Neuronal stem cell (in vitro differentiated cells): ENCODE results near the gene CHCHD4.

Source experiments
- DNase-seq: peaks from one replicate; pipeline ENCODE4 v3.0.0-alpha.2; 2013; ENCODE audit warnings: low spot score
- H2AFZ ChIP-seq: one replicate; pipeline ENCODE4 v1.6.1; 2013; ENCODE audit warnings: mild to moderate bottlenecking, low read length, inconsistent platforms
- H2AK5ac ChIP-seq: 2 replicates; pipeline ENCODE4 v1.6.1; 2013; ENCODE audit warnings: low read depth, mild to moderate bottlenecking, inconsistent platforms, low read length, moderate library complexity, mixed read lengths
- H2BK120ac ChIP-seq: 2 replicates; pipeline ENCODE4 v1.6.1; 2013; ENCODE audit warnings: low read depth, mild to moderate bottlenecking, inconsistent platforms, low read length, moderate library complexity, mixed read lengths
- H2BK12ac ChIP-seq: one replicate; pipeline ENCODE4 v1.6.1; 2013; ENCODE audit warnings: low read length, inconsistent platforms
- H2BK15ac ChIP-seq: 2 replicates; pipeline ENCODE4 v1.6.1; 2013; ENCODE audit warnings: mild to moderate bottlenecking, low read length, inconsistent platforms, mixed read lengths
- H2BK5ac ChIP-seq: one replicate; pipeline ENCODE4 v1.6.1; 2013; ENCODE audit warnings: inconsistent platforms, mild to moderate bottlenecking, low read length, moderate library complexity
- H3K14ac ChIP-seq: one replicate; pipeline ENCODE4 v1.6.1; 2013; ENCODE audit warnings: low read length, inconsistent platforms
- H3K18ac ChIP-seq: 2 replicates; pipeline ENCODE4 v1.6.1; 2013; ENCODE audit warnings: low read length, inconsistent platforms
- H3K23ac ChIP-seq: 2 replicates; pipeline ENCODE4 v1.6.1; 2013; ENCODE audit warnings: low read depth, mild to moderate bottlenecking, mixed read lengths, low read length, inconsistent platforms; ENCODE audit not compliant: poor library complexity
- H3K27ac ChIP-seq: replicated peaks from 3 replicates; pipeline ENCODE4 v1.5.1; 2013; ENCODE audit warnings: low read length, inconsistent platforms
- H3K27me3 ChIP-seq, 3 experiments: 2 replicates each; pipeline ENCODE4 v1.6.1; 2013; ENCODE audit warnings: low read length in 3 of 3, mild to moderate bottlenecking in 2 of 3, inconsistent platforms in 1 of 3, low read depth in 1 of 3, mixed read lengths in 1 of 3, moderate library complexity in 1 of 3; ENCODE audit not compliant: control insufficient read depth in 3 of 3, insufficient read depth in 3 of 3
- H3K36me3 ChIP-seq, 2 donors: replicated peaks in 1 of 2; 2 replicates each; pipeline ENCODE4 v1.6.1; 2013; ENCODE audit warnings: low read length in 2 of 2; ENCODE audit not compliant: control insufficient read depth in 2 of 2, insufficient read depth in 2 of 2
- H3K4ac ChIP-seq: 2 replicates; pipeline ENCODE4 v1.6.1; 2013; ENCODE audit warnings: inconsistent platforms, mild to moderate bottlenecking, low read length, moderate library complexity
- H3K4me1 ChIP-seq, 2 donors: 1 replicate in 1 of 2; 2 replicates in 1 of 2; pipeline ENCODE4 v1.6.1; 2013; ENCODE audit warnings: low read length in 2 of 2, low read depth in 1 of 2; ENCODE audit not compliant: control insufficient read depth in 2 of 2, insufficient read depth in 1 of 2
- H3K4me2 ChIP-seq: one replicate; pipeline ENCODE4 v1.6.1; 2013; ENCODE audit warnings: mild to moderate bottlenecking, low read length, inconsistent platforms; ENCODE audit not compliant: insufficient read depth, poor library complexity, severe bottlenecking
- H3K4me3 ChIP-seq, 2 donors: 2 replicates each; pipeline ENCODE4 v1.5.1; 2013; ENCODE audit warnings: low read length in 2 of 2, mild to moderate bottlenecking in 2 of 2, inconsistent platforms in 1 of 2, moderate library complexity in 1 of 2
- H3K79me1 ChIP-seq: one replicate; pipeline ENCODE4 v1.6.1; 2013; ENCODE audit warnings: low read depth, mild to moderate bottlenecking, inconsistent platforms, low read length, moderate library complexity
- H3K9ac ChIP-seq: one replicate; pipeline ENCODE4 v1.6.1; 2013; ENCODE audit warnings: mild to moderate bottlenecking, low read depth, low read length, inconsistent platforms; ENCODE audit not compliant: poor library complexity
- H3K9me3 ChIP-seq, 2 donors: replicated peaks in 1 of 2; 2 replicates each; pipeline versions ENCODE3 to v1.6.1; 2013; ENCODE audit warnings: low read length in 2 of 2, mild to moderate bottlenecking in 2 of 2, inconsistent platforms in 1 of 2, low read depth in 1 of 2, mixed read lengths in 1 of 2, moderate library complexity in 1 of 2; ENCODE audit not compliant: control insufficient read depth in 2 of 2, insufficient read depth in 1 of 2
- H4K8ac ChIP-seq: one replicate; pipeline ENCODE4 v1.6.1; 2013; ENCODE audit warnings: low read depth, mild to moderate bottlenecking, inconsistent platforms, low read length, moderate library complexity
- H4K91ac ChIP-seq: one replicate; pipeline ENCODE4 v1.6.1; 2013; ENCODE audit warnings: low read length, low read depth, mild to moderate bottlenecking, inconsistent platforms; ENCODE audit not compliant: poor library complexity
- WGBS, 2 donors: extraction: QIAGEN DNeasy Blood & Tissue Kit; methylation state at CpG; one replicate each; pipeline ENCODE4 v1.1.7; 2013; ENCODE audit warnings: missing lambda C conversion rate in 2 of 2, mixed read lengths in 1 of 2; ENCODE audit not compliant: insufficient read length in 2 of 2, insufficient replicate concordance in 1 of 2; ENCODE audit errors: extremely low coverage in 2 of 2; 5-methylcytosine and 5-hydroxymethylcytosine counted together

Gene CHCHD4

DNA sequence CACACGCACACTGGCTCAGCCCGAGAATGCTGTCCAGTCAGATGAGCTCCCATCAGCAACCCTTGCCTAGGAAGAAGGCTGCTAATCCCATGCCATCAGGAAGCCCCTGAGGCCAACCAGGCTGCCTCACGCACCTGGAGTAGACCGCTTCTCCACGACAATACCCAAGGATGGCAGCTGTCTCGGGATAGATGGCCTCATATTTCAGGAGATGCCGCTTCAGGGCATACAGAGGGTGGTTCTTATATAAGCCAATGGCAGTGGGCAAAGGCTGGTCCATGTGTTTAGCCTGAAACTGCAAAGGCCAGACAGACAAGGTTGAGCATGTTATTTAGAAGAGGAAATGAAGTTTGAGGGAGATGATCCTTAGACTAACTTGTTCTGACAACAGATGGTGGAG is 31.5 kb upstream of the CHCHD4 start:
- H2AFZ ChIP-seq: no peak overlapping the region
- peaks cover 46 to 98% of the 10 kb centered on the region in 2 donors for H3K36me3 ChIP-seq
- H2BK12ac ChIP-seq: no peak overlapping the region
- no peak overlapping the region for H3K4me2 ChIP-seq
- H3K9ac ChIP-seq: no peak overlapping the region
- H3K9me3 ChIP-seq: peaks cover 0 to 4% of the 10 kb centered on the region in 2 donors
- H3K27ac ChIP-seq: no peak overlapping the region
- no peak overlapping the region for H4K8ac ChIP-seq
- no peak overlapping the region for H2AK5ac ChIP-seq
- H3K4me3 ChIP-seq: peak overlapping the region in 1 of 2 donors; percentile 13
- no peaks in the 10 kb centered on the region for H3K27me3 ChIP-seq
- H4K91ac ChIP-seq: no peak overlapping the region
- WGBS, 2 donors: 100% methylated on average over 1 of the region's 7 CpGs; no CpG with 5 or more reads in 1 of the 2 donors
- H2BK5ac ChIP-seq: no peak overlapping the region
- no peak overlapping the region for H3K23ac ChIP-seq
- H3K4me1 ChIP-seq: no peaks in the 10 kb centered on the region
- no peak overlapping the region for H3K14ac ChIP-seq
- no peak overlapping the region for H2BK120ac ChIP-seq
- no peak overlapping the region for H2BK15ac ChIP-seq
- no peaks in the 10 kb centered on the region for H3K79me1 ChIP-seq
- no peak for DNase-seq
- H3K4ac ChIP-seq: no peak overlapping the region
- no peak overlapping the region for H3K18ac ChIP-seq

DNA sequence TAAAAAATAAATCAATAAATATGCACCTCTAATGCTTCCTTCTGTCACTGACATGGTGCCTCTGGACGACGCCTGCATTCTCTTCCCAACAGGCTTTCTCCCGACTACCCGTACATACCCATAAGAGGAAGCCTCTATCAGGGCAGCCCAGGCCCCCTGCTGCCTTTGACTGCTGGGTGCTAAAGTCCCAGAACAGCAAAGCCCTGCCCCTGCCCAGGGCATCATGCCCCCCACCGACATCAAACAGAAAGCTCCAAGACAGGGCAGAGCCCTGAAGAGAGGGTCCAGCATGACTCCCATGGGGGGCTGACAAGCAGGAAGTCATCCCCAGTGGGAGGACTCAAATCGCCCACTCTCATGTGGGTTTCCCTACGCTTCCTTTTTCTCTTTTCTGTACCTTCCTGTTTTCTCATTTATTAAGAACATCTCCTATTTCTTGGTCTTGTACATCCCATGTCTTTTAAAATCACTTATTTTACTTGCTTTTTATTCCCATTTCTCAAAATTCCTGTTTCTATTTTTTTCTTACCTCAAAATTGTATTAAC is 30.3 kb upstream of the CHCHD4 start:
- H3K9ac ChIP-seq: no peak overlapping the region
- no CpG with 5 or more reads among the region's 7 CpGs for WGBS, 2 donors
- H4K8ac ChIP-seq: no peak overlapping the region
- H3K27me3 ChIP-seq: no peaks in the 10 kb centered on the region
- H2AFZ ChIP-seq: no peak overlapping the region
- H2BK120ac ChIP-seq: no peak overlapping the region
- H3K27ac ChIP-seq: no peak overlapping the region
- H3K4me1 ChIP-seq: no peaks in the 10 kb centered on the region
- H3K14ac ChIP-seq: no peak overlapping the region
- H3K4ac ChIP-seq: no peak overlapping the region
- no peak overlapping the region for H4K91ac ChIP-seq
- no peaks in the 10 kb centered on the region for H3K9me3 ChIP-seq
- H3K4me2 ChIP-seq: no peak overlapping the region
- H3K23ac ChIP-seq: no peak overlapping the region
- no peak overlapping the region for H3K4me3 ChIP-seq
- no peak overlapping the region for H2BK5ac ChIP-seq
- H3K79me1 ChIP-seq: no peaks in the 10 kb centered on the region
- H2BK15ac ChIP-seq: no peak overlapping the region
- peaks cover 39 to 96% of the 10 kb centered on the region in 2 donors for H3K36me3 ChIP-seq
- no peak for DNase-seq
- no peak overlapping the region for H2AK5ac ChIP-seq
- no peak overlapping the region for H2BK12ac ChIP-seq
- H3K18ac ChIP-seq: no peak overlapping the region

DNA sequence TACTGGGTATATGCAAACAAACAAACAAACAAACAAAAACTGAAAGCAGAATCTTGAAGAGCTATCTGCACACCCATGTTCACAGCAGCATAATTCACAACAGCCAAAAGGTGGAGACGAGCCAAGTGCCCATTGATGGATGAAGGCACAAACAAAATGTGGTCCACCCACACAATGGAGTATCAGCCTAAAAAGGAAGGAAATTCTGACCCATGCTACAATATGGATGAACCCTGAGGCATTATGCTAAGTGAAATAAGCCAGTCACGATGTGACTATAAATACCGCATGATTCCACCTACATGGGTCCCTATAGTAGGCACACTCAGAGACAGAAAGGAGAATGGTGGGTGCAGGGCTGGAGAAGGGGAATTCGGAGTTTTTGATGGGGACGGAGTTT is 29.6 kb upstream of the CHCHD4 start:
- Histone ChIP-seq H3K23ac (no peak overlapping the region), H3K9ac (no peak overlapping the region), H4K8ac (no peak overlapping the region), H2BK15ac (no peak overlapping the region), H3K27ac (no peak overlapping the region), H3K4me1 (no peaks in the 10 kb centered on the region), H3K9me3 (no peaks in the 10 kb centered on the region), H4K91ac (no peak overlapping the region), H3K4ac (no peak overlapping the region), H2BK12ac (no peak overlapping the region), H3K27me3 (no peaks in the 10 kb centered on the region), H3K79me1 (no peaks in the 10 kb centered on the region), H3K18ac (no peak overlapping the region), H2AK5ac (no peak overlapping the region), H3K4me3 (no peak overlapping the region), H3K14ac (no peak overlapping the region), H3K36me3 (peaks cover 34 to 93% of the 10 kb centered on the region in 2 donors), H2AFZ (no peak overlapping the region), H2BK5ac (no peak overlapping the region), H2BK120ac (no peak overlapping the region), H3K4me2 (no peak overlapping the region)
- whole genome bisulfite sequencing, 2 donors: 100% methylated on average over 2 of the region's 5 CpGs; no CpG with 5 or more reads in 1 of the 2 donors
- no peak for DNase-seq

DNA sequence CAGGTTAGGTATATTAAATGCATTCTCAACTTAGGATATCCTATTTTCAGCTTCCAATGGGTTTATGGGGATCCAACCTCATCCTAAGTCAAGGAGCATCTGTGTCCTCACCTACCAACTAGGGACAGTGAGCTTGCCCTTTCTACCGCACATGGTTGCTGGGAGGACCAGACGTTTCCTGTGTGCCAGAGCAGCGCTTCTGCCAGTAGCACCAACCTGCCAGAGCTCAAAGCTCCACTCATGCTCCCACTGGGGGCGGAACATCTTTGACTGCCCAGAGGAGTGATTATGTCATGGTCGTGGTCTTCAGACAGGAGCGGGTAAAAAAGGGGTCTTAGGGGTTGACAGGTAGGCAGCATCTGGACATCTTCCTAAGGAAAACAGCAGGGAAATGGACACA is 29.0 kb upstream of the CHCHD4 start:
- Histone ChIP-seq H3K14ac (no peak overlapping the region), H3K27me3 (no peaks in the 10 kb centered on the region), H3K4me2 (no peak overlapping the region), H4K91ac (no peak overlapping the region), H3K9me3 (no peaks in the 10 kb centered on the region), H2BK5ac (no peak overlapping the region), H2BK12ac (no peak overlapping the region), H2AK5ac (no peak overlapping the region), H3K4me1 (no peaks in the 10 kb centered on the region), H3K9ac (no peak overlapping the region), H2BK15ac (no peak overlapping the region), H3K23ac (no peak overlapping the region), H3K36me3 (peaks cover 33 to 89% of the 10 kb centered on the region in 2 donors), H2BK120ac (no peak overlapping the region), H3K4ac (no peak overlapping the region), H3K4me3 (no peak overlapping the region), H3K27ac (no peak overlapping the region), H4K8ac (no peak overlapping the region), H2AFZ (no peak overlapping the region), H3K18ac (no peak overlapping the region), H3K79me1 (no peaks in the 10 kb centered on the region)
- DNase-seq: no peak
- WGBS, 2 donors: no CpG with 5 or more reads among the region's 6 CpGs
